SW480 (cell line): ENCODE data around the gene FHOD3.
A peak's percentile ranks its signal among the peaks of the same experiment; 100 is the strongest.

Experiments
- DNase-seq: peaks from one replicate; pipeline ENCODE4 v3.0.0-alpha.2; 2016; ENCODE audit warnings: low spot score

The FHOD3 gene

GRCh38 chr18:36481201-36481657 lies 183.7 kb downstream of the FHOD3 start:
- no peak for DNase-seq

DNA sequence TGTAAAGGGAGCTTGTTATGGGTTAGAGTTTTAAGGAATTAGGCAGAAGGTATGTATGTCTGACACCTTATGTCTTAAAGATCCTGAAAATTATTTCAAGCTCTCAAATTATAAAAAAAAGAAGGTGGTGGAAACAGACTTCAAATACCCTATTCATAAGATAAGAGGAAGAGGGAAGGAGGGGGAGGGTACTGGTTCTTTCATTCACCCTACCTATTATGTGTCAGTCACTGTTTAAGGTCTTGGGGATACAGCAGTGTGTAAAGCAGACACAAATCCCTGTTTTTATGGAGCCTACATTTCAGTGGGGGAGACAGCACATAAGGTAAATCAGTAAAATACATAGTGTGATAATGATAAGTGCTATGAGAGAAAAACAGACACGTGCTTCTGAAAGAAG lies 184.4 kb downstream of the FHOD3 start:
- DNase-seq: no peak

GRCh38 chr18:36484591-36484990 lies 187.1 kb downstream of the FHOD3 start:
- no peak for DNase-seq

- DNase-seq: no peak
Observed at GRCh38 chr18:36485772-36486171, 188.3 kb downstream of the FHOD3 start.

DNA sequence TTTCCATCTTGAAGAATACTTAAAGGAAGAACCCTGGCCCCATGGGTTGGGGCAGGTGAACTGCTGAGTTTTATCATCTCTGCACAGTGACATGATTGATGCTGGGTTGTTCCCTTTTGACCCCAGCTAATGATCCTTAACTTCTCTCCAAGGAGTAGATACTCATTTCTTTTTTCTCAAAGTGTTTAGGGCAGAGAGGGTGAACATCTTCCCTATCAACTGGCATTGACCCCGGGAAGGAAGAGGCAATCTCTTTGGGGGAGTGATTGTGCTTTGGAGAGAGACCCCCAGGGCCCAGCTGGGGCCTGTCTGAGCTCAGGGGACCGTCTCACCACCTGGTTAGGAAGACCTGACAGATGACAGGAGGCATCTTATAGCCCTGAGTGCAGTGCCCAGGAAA lies 190.6 kb downstream of the FHOD3 start:
- DNase-seq: no peak

- DNase-seq: no peak
Observed at GRCh38 chr18:36490897-36491296, 193.4 kb downstream of the FHOD3 start.

- DNase-seq: no peak
Observed at GRCh38 chr18:36492604-36493329, 195.3 kb downstream of the FHOD3 start.

DNA sequence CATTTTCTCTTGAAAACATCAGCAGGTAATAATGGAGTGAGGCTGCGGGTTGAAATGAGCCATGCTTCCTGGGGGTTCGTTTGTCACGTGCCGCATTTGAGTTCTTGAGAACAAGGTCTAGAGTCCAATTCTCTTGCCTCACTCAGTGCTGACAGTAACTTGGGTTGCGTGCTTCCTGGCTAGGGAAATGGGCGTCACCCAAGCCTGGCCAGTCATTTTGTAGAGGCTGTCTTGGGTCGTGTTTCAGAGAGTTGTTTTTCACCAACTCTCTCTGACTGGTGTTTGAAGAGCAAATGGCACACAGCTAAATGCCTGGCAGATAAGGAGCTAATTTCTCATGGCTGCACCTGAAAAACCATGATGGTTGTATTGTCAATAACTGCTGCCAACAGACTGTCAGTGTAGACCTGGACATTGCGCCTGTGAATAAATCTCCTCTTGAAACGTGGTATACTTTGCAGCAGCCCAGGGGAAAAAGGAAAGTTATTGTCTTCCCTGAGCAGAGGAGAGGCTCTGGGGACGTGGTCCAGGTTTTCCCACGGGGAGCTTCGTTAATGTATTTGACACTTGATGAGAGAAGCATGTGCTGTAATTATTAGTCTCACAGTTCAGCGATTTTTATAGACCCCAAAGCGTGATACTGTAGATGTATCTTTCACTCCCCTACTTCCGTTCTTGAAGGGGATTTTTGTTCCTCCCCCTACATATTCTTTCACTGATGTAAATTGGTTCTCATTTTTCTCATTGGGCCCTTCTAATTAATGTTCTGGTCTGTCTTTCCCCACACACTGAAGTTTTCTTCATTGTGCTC lies 196.0 kb downstream of the FHOD3 start:
- no peak for DNase-seq

- no peak for DNase-seq
Observed at GRCh38 chr18:36494160-36494437, 196.6 kb downstream of the FHOD3 start.

GRCh38 chr18:36496022-36496421 lies 198.5 kb downstream of the FHOD3 start:
- DNase-seq: peak; percentile 90

DNA sequence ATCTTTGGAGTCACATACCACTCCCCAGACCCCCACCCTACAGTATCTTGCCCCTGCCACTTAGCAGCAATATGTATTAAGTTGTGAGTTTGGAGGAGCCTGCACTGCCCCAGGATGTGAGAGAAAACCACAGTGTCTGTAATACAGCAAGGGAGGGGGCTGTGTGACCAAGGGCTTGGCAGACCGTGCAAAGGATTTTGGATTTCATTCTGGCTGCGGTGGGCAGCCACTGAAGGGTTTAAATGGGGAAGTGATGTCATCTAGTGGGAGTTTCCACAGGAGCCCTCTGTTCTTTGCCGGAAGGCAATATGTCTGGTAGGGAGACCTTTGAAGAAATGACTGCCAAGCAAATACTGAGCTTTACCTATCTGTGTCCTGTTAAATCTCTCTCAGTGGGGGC lies 202.4 kb downstream of the FHOD3 start:
- peak; percentile 33 for DNase-seq

DNA sequence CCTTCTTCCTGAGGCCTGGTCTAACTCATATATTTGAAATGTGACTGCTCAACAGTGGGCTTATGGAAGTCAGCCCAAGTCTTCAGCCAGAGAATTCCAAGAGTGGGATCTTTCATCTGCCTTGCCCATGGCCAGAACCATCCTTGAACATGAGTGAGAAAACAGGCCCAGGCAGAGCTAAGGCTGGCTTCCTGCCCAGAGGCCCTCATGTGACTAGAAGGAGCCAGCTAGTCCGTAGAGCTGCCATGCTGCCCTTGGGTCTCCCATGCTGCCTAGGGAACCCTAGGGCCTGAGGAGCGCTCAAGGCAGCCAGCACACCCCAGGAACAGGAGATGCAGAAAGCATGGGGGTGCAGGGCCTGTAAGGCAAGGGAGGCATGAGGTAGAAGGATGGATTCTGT lies 203.6 kb downstream of the FHOD3 start:
- DNase-seq: no peak

- DNase-seq: no peak
Observed at GRCh38 chr18:36503477-36503876, 206.0 kb downstream of the FHOD3 start.

DNA sequence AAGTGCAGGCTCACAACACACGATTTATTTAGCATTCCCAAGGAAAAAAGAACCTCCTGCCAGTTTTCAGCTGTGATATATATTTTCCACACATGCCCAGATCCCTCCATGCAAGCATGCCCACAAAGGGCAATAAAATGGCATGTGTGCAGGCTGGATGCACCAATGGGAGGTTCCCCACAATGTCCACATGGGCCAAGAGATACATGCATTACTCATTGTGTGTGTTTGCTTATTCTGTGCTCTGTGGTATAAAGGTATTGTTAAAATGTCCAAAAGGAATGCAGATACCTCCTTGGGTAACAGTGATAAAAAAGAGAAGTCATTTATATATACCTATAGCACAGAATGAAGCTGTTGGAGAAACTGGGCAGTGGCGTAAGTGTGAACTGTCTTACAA lies 207.4 kb downstream of the FHOD3 start:
- no peak for DNase-seq

DNA sequence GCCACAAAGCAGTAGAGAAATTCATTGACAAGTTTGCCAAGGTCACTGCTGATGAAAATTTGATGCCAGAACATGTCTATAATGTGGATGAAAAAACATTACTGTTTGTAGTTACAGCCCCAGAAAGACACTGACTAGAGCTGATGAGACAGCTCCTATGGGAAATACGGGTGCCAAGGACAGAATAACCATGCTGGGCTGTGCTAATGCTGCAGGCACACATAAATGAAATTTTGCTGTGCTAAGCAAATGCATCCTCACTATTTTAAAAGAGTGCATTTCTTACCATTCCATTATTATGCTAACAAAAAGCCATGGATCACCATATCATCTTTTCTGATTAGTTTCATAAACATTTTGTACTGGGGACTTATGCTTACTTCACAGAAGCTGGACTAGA lies 208.2 kb downstream of the FHOD3 start:
- DNase-seq: no peak

DNA sequence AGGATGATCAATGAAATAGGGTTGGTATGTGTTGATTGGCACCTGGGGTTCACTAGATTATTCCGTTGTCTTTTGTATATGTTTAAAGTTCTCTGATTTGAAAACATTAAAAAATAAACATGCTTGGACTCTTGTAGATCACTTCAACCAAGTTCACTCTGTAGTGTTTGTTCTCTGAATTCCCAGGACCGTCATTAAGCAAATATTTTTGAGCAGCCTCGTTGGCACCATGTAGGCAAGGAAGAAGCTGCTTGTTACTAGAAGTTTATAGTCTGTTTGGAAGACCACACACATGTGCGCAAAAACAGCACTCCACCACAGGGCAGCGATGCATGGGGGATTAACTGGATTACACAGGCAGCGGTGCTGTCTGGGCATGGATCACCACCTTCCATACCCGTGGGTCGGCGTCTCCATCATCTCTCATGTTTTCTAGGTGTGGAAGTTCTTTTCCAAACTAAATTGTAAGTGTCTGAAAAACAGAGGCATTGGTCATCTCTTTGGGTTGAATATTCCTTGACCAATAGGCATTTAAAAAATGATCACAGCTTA lies 212.2 kb downstream of the FHOD3 start:
- DNase-seq: no peak

GRCh38 chr18:36511791-36512352 lies 214.4 kb downstream of the FHOD3 start:
- no peak for DNase-seq

DNA sequence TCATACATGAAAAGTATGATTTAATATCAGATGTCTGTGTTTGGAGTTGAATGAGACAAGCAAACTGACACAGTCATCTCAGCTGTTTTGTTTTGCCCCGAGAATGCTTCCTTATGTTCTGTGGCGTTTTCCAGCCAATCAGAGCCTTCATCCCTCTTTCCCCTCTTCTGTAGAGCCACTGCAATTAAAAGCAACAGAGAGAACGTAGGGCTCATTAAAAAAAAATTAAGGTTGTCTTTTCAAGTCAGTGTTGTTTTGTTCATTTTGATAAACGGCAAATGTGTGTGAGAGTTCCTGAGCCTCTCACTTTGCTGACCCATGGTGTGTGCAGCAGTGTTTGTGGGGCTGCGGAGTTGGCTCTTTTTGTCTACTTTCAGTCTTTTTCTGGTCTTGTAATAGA lies 216.0 kb downstream of the FHOD3 start:
- DNase-seq: no peak

DNA sequence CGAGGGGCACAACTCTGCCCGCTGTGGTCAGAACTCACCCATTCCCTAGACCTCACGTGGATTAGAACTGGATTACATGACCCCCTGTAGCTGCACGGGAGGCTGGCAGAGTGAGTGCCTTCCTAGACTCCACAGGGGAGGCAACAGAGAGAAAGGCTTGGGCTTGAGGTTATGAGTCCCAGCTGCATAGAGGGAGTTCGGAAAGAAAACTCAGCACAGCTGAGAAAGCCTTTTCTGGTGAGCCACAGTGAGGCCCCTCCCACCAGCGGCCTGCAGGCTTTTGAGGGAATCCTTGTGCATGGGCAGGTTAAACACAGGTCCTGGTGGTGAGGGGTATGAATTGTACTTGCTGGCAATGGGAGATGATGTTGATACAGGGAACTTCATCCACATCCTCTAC lies 217.3 kb downstream of the FHOD3 start:
- DNase-seq: no peak

DNA sequence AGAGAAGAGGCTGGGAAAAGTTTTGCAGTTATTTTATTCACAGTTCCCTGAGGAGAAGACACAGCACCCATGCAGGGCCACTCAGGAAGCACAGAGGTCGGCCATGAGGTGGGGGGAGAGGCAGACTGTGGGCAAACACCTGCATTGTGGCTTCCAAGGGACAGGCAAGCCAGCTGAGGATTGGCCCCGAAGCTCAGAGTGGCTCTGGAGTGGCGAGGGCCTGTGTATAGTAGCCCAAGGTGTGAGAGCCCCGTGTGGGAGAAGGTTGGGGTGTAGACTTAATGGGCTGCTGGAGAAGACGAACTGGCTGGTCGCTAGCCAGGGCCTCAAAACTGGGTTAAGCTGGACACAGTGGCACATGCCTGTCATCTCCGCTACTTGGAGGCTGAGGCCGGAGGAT lies 218.7 kb downstream of the FHOD3 start:
- DNase-seq: no peak

DNA sequence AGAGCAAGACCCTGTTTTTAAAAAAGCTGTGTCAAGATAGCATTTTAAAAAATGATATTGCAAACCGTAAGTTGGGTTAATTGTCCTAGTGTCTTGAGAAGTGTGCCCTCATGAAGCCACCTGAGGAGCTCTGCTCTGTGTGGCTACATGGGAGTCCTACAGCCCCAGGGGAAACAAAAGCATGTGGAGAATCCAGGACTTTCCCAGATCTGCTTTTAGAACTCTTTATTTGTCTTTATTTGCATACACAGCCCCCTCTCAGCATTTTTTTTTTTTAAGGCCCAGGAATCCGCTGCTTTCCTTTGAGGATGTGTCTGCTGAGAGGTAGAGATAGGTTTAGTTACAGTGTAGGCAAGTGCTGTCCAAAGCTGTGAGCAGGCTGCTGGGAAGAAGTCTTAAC lies 219.2 kb downstream of the FHOD3 start:
- no peak for DNase-seq

- DNase-seq: no peak
Observed at GRCh38 chr18:36518839-36519238, 221.3 kb downstream of the FHOD3 start.

DNA sequence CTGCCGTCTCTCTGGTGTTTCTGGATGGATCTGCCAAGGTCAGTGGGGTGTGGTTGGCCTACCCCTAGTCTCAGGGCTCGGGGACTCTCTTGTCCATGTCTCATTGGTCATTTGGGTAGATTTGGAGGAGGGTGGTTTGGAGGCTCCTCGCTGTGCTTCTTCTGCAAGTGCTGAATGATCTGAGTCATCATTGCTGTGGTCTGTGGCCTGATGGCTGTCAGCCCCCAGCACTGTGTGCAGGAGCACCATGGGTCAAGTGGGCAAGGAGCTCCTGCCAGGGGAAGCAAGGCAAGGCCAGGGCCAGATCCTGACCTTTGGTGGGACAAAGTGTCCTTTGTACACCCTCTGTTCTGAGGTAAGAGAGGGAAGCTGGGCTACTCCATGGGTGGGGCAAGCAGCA lies 221.8 kb downstream of the FHOD3 start:
- peak; percentile 23 for DNase-seq
